PC-3 (cell line): ENCODE measurements around the gene GOLGA6L25.
"Not testable (repeated sequence)": the region's sequence is repeated elsewhere in the genome, so short reads cannot be mapped to it uniquely, and the experiment has no call there.

Source experiments
- CTCF ChIP-seq: fragments of 300-600 bp; sonication (generic); conservative IDR thresholded peaks from 2 replicates; pipeline ENCODE4 v1.5.1; 2017; ENCODE audit warnings: antibody characterized with exemption, low read depth, mild to moderate bottlenecking, low read length
- EZH2 ChIP-seq: fragments of 300-600 bp; sonication (generic); IDR thresholded peaks from one replicate; pipeline ENCODE4 v1.6.1; 2017; ENCODE audit warnings: antibody characterized with exemption, mild to moderate bottlenecking, low read length; ENCODE audit not compliant: unreplicated experiment
- EZH2phosphoT487 ChIP-seq: fragments of 300-600 bp; sonication (generic); IDR thresholded peaks from 2 replicates; pipeline ENCODE4 v1.6.1; 2018; ENCODE audit warnings: mild to moderate bottlenecking, antibody characterized with exemption, low read length, borderline replicate concordance

DNA sequence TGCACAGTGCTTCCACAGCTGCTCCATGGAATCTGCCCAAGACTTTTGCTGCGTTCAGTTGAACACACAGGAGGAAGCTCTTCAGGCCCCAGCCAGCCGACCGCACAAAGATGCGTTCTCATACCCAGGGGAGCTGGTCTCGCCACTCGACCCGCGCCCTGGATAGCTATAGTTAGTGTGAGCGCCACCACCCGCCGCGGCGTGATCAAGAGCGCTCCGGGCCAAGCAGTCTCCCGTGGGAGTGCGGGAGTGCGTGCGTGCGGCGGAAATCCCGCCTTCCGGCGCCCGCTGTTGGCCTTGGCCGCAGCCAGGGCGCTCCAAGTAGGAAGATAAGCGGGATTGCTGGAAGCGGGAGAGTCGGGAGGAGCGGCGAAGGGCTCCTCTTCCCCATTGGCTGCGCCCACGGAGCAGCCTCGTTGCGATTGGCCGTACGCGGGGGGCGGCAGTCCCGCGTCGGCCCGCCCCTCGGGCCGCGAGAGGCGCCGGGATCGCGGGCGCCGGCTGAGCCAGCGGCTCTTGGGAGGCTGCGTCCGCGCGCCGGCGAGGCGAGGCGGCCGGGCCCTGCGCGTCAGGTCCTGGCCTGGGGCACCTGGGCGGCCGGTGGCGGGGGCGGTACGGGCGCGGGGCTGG lies 35.7 kb downstream of the GOLGA6L25 start:
- not testable (repeated sequence) for TF ChIP-seq EZH2, CTCF, EZH2phosphoT487
